K562 (cell line): Measurements from ENCODE around the gene LILRA5. TPM values are rescaled to one million over a fixed set of nuclear protein-coding genes. Genes with fewer than 3 reads are reported as not detected.
A peak's percentile ranks its signal among the peaks of the same experiment; 100 is the strongest.

Experiments used
- ATAC-seq: fragments of 200-7000 bp; cut with Tn5 transposase; 3 replicates; pipeline ENCODE4 v1.9.1; 2020; ENCODE audit warnings: moderate library complexity
- BruUV-seq: library from RNA; stranded (reverse); fragments of 400-500 nt; replicated peaks from 2 replicates; lab custom pipeline; 2021; lab: Mats Ljungman, UMichigan
- CTCF ChIA-PET: fragments of 300-600 bp; formaldehyde crosslinking; extraction: SDS; loops from one replicate; lab custom pipeline; 2021; ENCODE audit warnings: low intra/inter-chr PET ratio; lab: Yijun Ruan, JAX
- POLR2A ChIA-PET: fragments of 300-600, 350-650 bp; sonication (Branson Sonifier 250); formaldehyde crosslinking; extraction: SDS; loops from one replicate; lab custom pipeline; 2021; ENCODE audit warnings: antibody characterized with exemption, inconsistent platforms; lab: Yijun Ruan, JAX
- DNase-seq, 4 experiments: peaks; one replicate each; pipeline versions ENCODE4 v3.0.0 to v3.0.0-alpha.2; 2011 to 2018; ENCODE audit warnings: low spot score in 3 of 4, mixed read lengths in 3 of 4; ENCODE audit errors: extremely low read depth in 1 of 4
- FAIRE-seq: peaks from 2 replicates; lab custom pipeline; 2011; peaks lifted over from hg19 to GRCh38; lab: Jason Lieb, UNC
- H2AFZ ChIP-seq: 2 replicates; pipeline ENCODE4 v1.6.0; 2011; ENCODE audit warnings: low read depth, low read length, control low read depth, inconsistent platforms
- H3K27ac ChIP-seq: fragments of 200-600 bp; 3 replicates; pipeline ENCODE4 v1.8.0; 2011; ENCODE audit warnings: low read depth, mild to moderate bottlenecking, control low read depth, inconsistent platforms, low read length, moderate library complexity, mixed read lengths; ENCODE audit errors: extremely low read depth
- H3K27me3 ChIP-seq, 2 experiments: fragments of 300-600 bp in 1 of 2; 2 replicates in 1 of 2; 3 replicates in 1 of 2; pipeline versions ENCODE4 v1.6.0 to v1.8.0; 2011; ENCODE audit warnings: inconsistent platforms in 2 of 2, low read length in 2 of 2, mild to moderate bottlenecking in 1 of 2, mixed read lengths in 1 of 2, moderate library complexity in 1 of 2; ENCODE audit not compliant: control insufficient read depth in 2 of 2, insufficient read depth in 2 of 2
- H3K36me3 ChIP-seq: fragments of 300-600 bp; 3 replicates; pipeline ENCODE4 v1.8.0; 2011; ENCODE audit warnings: mild to moderate bottlenecking, low read length, inconsistent platforms; ENCODE audit not compliant: control insufficient read depth, insufficient read depth
- H3K4me1 ChIP-seq, 2 experiments: fragments of 200-600 bp in 1 of 2; replicated peaks in 1 of 2; 2 replicates in 1 of 2; 3 replicates in 1 of 2; pipeline versions ENCODE4 v1.5.1 to v1.8.0; 2011; ENCODE audit warnings: inconsistent platforms in 2 of 2, low read length in 2 of 2, mild to moderate bottlenecking in 1 of 2, mixed read lengths in 1 of 2, moderate library complexity in 1 of 2; ENCODE audit not compliant: control insufficient read depth in 2 of 2, insufficient read depth in 2 of 2
- H3K4me2 ChIP-seq: 2 replicates; pipeline ENCODE4 v1.6.1; 2011; ENCODE audit warnings: low read length, control low read depth, inconsistent platforms, mixed read lengths; ENCODE audit not compliant: insufficient read depth
- H3K4me3 ChIP-seq: fragments of 200-600 bp; sonication (generic), shearing (Covaris generic); 2 replicates; pipeline ENCODE4 v1.5.1; 2016; ENCODE audit warnings: control low read depth, inconsistent platforms
- H3K79me2 ChIP-seq: fragments of 200-600 bp; 3 replicates; pipeline ENCODE4 v1.8.0; 2011; ENCODE audit warnings: low read length, inconsistent platforms; ENCODE audit not compliant: control insufficient read depth, insufficient read depth
- H3K9ac ChIP-seq, 2 experiments: 2 replicates each; pipeline versions ENCODE4 v1.6.0 to v1.6.1; 2011; ENCODE audit warnings: low read depth in 2 of 2, low read length in 2 of 2, control low read depth in 1 of 2, inconsistent platforms in 1 of 2, mild to moderate bottlenecking in 1 of 2, mixed read lengths in 1 of 2; ENCODE audit not compliant: insufficient read depth in 1 of 2
- H3K9me1 ChIP-seq: one replicate; pipeline ENCODE4 v1.6.0; 2011; ENCODE audit warnings: inconsistent platforms, mild to moderate bottlenecking, low read length, moderate library complexity; ENCODE audit not compliant: control insufficient read depth, insufficient read depth
- H3K9me3 ChIP-seq: replicated peaks from 2 replicates; pipeline ENCODE4 v1.5.1; 2011; ENCODE audit warnings: low read depth, low read length, inconsistent platforms; ENCODE audit not compliant: control insufficient read depth, insufficient read depth
- H4K20me1 ChIP-seq: replicated peaks from 2 replicates; pipeline ENCODE4 v1.6.1; 2011; ENCODE audit warnings: low read length, inconsistent platforms, mixed read lengths; ENCODE audit not compliant: control insufficient read depth, insufficient read depth
- CHD2 ChIP-seq: IDR thresholded peaks from 2 replicates; pipeline ENCODE4 v1.6.1; 2011; ENCODE audit warnings: low read depth, low read length
- ELF1 ChIP-seq: fragments of 200-800 bp; sonication (Bioruptor generic); IDR thresholded peaks from 2 replicates; pipeline ENCODE4 v1.6.1; 2016; ENCODE audit warnings: missing genetic modification characterization, missing compliant biosample characterization
- HEY1 ChIP-seq: fragments of 250-450 bp; sonication (Bioruptor Pico); IDR thresholded peaks from 2 replicates; pipeline ENCODE4 v1.5.0; 2020; ENCODE audit warnings: mild to moderate bottlenecking, moderate library complexity, borderline replicate concordance
- NR1H2 ChIP-seq: sonication (generic); formaldehyde crosslinking; IDR thresholded peaks from 2 replicates; pipeline ENCODE4 v1.4.0; 2020; ENCODE audit warnings: mild to moderate bottlenecking, missing genetic modification reagents
- OTX1 ChIP-seq: fragments of 450-650 bp; formaldehyde crosslinking; IDR thresholded peaks from 2 replicates; pipeline ENCODE4 v1.4.0; 2022; ENCODE audit warnings: mild to moderate bottlenecking
- TAF1 ChIP-seq: IDR thresholded peaks from 2 replicates; pipeline ENCODE4 v1.6.1; 2011; ENCODE audit warnings: mild to moderate bottlenecking, low read length, moderate library complexity; ENCODE audit not compliant: insufficient read depth, control insufficient read depth, severe bottlenecking; ENCODE audit errors: extremely low read depth
- TAF15 ChIP-seq: fragments of 200-400 bp; formaldehyde crosslinking; IDR thresholded peaks from 2 replicates; pipeline ENCODE4 v1.6.1; 2017; ENCODE audit warnings: mild to moderate bottlenecking, low read depth, low read length, moderate library complexity
- THAP12 ChIP-seq: fragments of 250-450 bp; sonication (Bioruptor Pico); IDR thresholded peaks from 2 replicates; pipeline ENCODE4 v1.9.0; 2021; ENCODE audit warnings: mild to moderate bottlenecking, inconsistent platforms
- TSC22D4 ChIP-seq: fragments of 450-650 bp; IDR thresholded peaks from 2 replicates; pipeline ENCODE4 v1.6.1; 2016; ENCODE audit warnings: missing genetic modification characterization, missing biosample characterization, control low read depth
- ZNF121 ChIP-seq: sonication (generic); formaldehyde crosslinking; conservative IDR thresholded peaks from 2 replicates; pipeline ENCODE4 v1.8.0; 2022; ENCODE audit warnings: missing genetic modification reagents
- ZNF431 ChIP-seq: sonication (generic); formaldehyde crosslinking; IDR thresholded peaks from 2 replicates; pipeline ENCODE4 v1.8.0; 2022; ENCODE audit warnings: mild to moderate bottlenecking, missing genetic modification reagents
- ZNF644 ChIP-seq: fragments of 200-800 bp; sonication (Bioruptor generic); IDR thresholded peaks from 2 replicates; pipeline ENCODE4 v1.6.1; 2016; ENCODE audit warnings: low read depth, missing genetic modification characterization, missing compliant biosample characterization
- ZNF707 ChIP-seq: fragments of 250-450 bp; sonication (Bioruptor Pico); conservative IDR thresholded peaks from 2 replicates; pipeline ENCODE4 v1.8.0; 2022; ENCODE audit warnings: inconsistent platforms, mild to moderate bottlenecking, moderate library complexity
- ZNF766 ChIP-seq: fragments of 200-800 bp; sonication (Bioruptor generic); conservative IDR thresholded peaks from 2 replicates; pipeline ENCODE4 v1.6.1; 2016; ENCODE audit warnings: missing genetic modification characterization, missing compliant biosample characterization
- WGBS: fragments of 100-300 bp; shearing (Covaris generic); methylation state at CpG from one replicate; pipeline ENCODE4 v1.1.6; 2016; ENCODE audit warnings: low coverage, mixed read lengths; ENCODE audit not compliant: insufficient coverage; ENCODE audit errors: missing lambda C conversion rate; 5-methylcytosine and 5-hydroxymethylcytosine counted together
- in situ Hi-C: fragments of 300-500 bp; cut with MboI; formaldehyde crosslinking; loops from 4 replicates; pipeline ENCODE4 v1.15.0; 2018; ENCODE audit warnings: inconsistent platforms, mixed read lengths
- intact Hi-C: fragments of 100-400 bp; cut with micrococcal nuclease; formaldehyde crosslinking; loops from 2 replicates; pipeline ENCODE4 v1.14.2; 2022
- polyA plus RNA-seq, 8 experiments: library from polyadenylated mRNA; depleted of rRNA in 4 of 8; stranded (reverse) in 5 of 8; unstranded in 3 of 8; fragments of >200 nt; fragmentation: Nextera tagmentation in 2 of 8; fragmentation: Illumina TruSeq in 1 of 8; extraction: Ambion mirVana in 2 of 8; extraction: Trizol in 1 of 8; gene quantifications; 2 replicates each; pipeline versions ENCODE4 v1.2.1 to v1.2.3, GENCODE V29; 2011 to 2014; ENCODE audit warnings: inconsistent platforms in 1 of 8, missing spikeins in 1 of 8
- total RNA-seq, 7 experiments: library from RNA; depleted of rRNA in 6 of 7; stranded (reverse); fragments of >200 nt in 6 of 7; fragmentation: Illumina TruSeq in 2 of 7; extraction: Trizol in 2 of 7; gene quantifications; 2 replicates each; pipeline versions ENCODE4 v1.2.1 to v1.2.3, GENCODE V29; 2011 to 2021; ENCODE audit warnings: low replicate concordance in 1 of 7
- TF ChIP-seq, protein P1 (sequence below): fragments of 450-650 bp; formaldehyde crosslinking; IDR thresholded peaks from 2 replicates; pipeline ENCODE4 v1.4.0; 2020; ENCODE audit warnings: mild to moderate bottlenecking, mixed read lengths
- TF ChIP-seq, protein P2 (sequence below): fragments of 250-450 bp; sonication (Bioruptor Pico); IDR thresholded peaks from 2 replicates; pipeline ENCODE4 v1.5.0; 2021
- TF ChIP-seq, protein P3 (sequence below): fragments of 450-650 bp; IDR thresholded peaks from 2 replicates; pipeline ENCODE4 v1.6.1; 2016; ENCODE audit warnings: low read depth, mild to moderate bottlenecking, moderate library complexity

Gene LILRA5
- total and polyA plus RNA-seq, 9 of the 15 experiments (the other 6 are each of a cell fraction or from before 2014, with no cell fraction given) = not detected

GRCh38 chr19:54335164-54335563 is 22.2 kb upstream of the LILRA5 start:
- peak; percentile 86 for ATAC-seq
- Histone ChIP-seq H3K9me3 (no peaks in the 10 kb centered on the region), H3K36me3 (no peaks in the 10 kb centered on the region), H3K79me2 (no peaks in the 10 kb centered on the region), H3K9ac (no peak overlapping the region), H3K9me1 (no peaks in the 10 kb centered on the region), H3K4me1 (no peaks in the 10 kb centered on the region; a peak in 1 of 5 replicates), H3K27ac (no peak overlapping the region), H3K4me2 (no peak overlapping the region), H4K20me1 (no peaks in the 10 kb centered on the region; the same call in 1 of the 2 replicates), H3K4me3 (no peak overlapping the region), H3K27me3 (peaks cover 5 to 40% of the 10 kb centered on the region in 2 experiments), H2AFZ (peak overlapping the region; percentile 1; the same call in 1 of the 2 replicates)
- BruUV-seq = no TSS peak
- ChIA-PET CTCF (no interaction called here), POLR2A (interaction anchor here (0.9 kb wide), 1 partner anchor 42 kb away, joined by 3 read pairs; no protein-coding TSS in a partner anchor)
- peak; percentile 32 for FAIRE-seq
- WGBS = 0% methylated on average over 5 of the region's 5 CpGs
- in situ Hi-C loops = no loop called here
- DNase-seq = peak in 1 of 4 experiments; percentile 17
- intact Hi-C loops = no loop called here
- TF ChIP-seq, protein P1, sequence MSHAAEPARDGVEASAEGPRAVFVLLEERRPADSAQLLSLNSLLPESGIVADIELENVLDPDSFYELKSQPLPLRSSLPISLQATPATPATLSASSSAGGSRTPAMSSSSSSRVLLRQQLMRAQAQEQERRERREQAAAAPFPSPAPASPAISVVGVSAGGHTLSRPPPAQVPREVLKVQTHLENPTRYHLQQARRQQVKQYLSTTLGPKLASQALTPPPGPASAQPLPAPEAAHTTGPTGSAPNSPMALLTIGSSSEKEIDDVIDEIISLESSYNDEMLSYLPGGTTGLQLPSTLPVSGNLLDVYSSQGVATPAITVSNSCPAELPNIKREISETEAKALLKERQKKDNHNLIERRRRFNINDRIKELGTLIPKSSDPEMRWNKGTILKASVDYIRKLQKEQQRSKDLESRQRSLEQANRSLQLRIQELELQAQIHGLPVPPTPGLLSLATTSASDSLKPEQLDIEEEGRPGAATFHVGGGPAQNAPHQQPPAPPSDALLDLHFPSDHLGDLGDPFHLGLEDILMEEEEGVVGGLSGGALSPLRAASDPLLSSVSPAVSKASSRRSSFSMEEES = peak; percentile 33
- peak; percentile 71 for TF ChIP-seq ZNF766 (CRISPR knock-in tag)
- TF ChIP-seq TAF15 = no peak
- TF ChIP-seq, protein P2, sequence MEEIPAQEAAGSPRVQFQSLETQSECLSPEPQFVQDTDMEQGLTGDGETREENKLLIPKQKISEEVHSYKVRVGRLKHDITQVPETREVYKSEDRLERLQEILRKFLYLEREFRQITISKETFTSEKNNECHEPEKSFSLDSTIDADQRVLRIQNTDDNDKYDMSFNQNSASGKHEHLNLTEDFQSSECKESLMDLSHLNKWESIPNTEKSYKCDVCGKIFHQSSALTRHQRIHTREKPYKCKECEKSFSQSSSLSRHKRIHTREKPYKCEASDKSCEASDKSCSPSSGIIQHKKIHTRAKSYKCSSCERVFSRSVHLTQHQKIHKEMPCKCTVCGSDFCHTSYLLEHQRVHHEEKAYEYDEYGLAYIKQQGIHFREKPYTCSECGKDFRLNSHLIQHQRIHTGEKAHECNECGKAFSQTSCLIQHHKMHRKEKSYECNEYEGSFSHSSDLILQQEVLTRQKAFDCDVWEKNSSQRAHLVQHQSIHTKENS = no peak
- TF ChIP-seq ZNF644 (tag) = no peak
- no peak for TF ChIP-seq ZNF707 (CRISPR knock-in tag)
- TF ChIP-seq, protein P3, sequence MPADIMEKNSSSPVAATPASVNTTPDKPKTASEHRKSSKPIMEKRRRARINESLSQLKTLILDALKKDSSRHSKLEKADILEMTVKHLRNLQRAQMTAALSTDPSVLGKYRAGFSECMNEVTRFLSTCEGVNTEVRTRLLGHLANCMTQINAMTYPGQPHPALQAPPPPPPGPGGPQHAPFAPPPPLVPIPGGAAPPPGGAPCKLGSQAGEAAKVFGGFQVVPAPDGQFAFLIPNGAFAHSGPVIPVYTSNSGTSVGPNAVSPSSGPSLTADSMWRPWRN = no peak
- no peak for TF ChIP-seq HEY1
- TF ChIP-seq ZNF431 (CRISPR knock-in tag) = no peak
- no peak for TF ChIP-seq ZNF121 (CRISPR knock-in tag)
- no peak for TF ChIP-seq TAF1
- no peak for TF ChIP-seq NR1H2
- no peak for TF ChIP-seq ELF1
- TF ChIP-seq OTX1 = 0 out of 2 replicates have a peak, but pooled peaks have one; percentile 14
- no peak for TF ChIP-seq THAP12 (CRISPR knock-in tag)
- TF ChIP-seq CHD2 = peak; percentile 68; the same call in 1 of the 2 replicates
- no peak for TF ChIP-seq TSC22D4 (tag)
